Fibroblast of lung (primary cell): ENCODE data around the gene SEC11A. TPM values are rescaled to one million over a fixed set of nuclear protein-coding genes. Genes with fewer than 3 reads are reported as not detected.

ENCODE experiments used
- DNase-seq, 2 donors: peaks; one replicate each; pipeline versions ENCODE4 v3.0.0 to v3.0.0-alpha.2; 2010; ENCODE audit warnings: low read depth in 2 of 2
- H2AFZ ChIP-seq: 2 replicates; pipeline ENCODE4 v1.5.1; 2012; ENCODE audit warnings: low read length, control low read depth, inconsistent platforms
- H3K27ac ChIP-seq: 2 replicates; pipeline ENCODE4 v1.5.1; 2011; ENCODE audit warnings: low read length, control low read depth; ENCODE audit not compliant: insufficient read depth
- H3K27me3 ChIP-seq: 2 replicates; pipeline ENCODE4 v1.5.1; 2011; ENCODE audit warnings: mild to moderate bottlenecking, low read length; ENCODE audit not compliant: control insufficient read depth, insufficient read depth
- H3K36me3 ChIP-seq: 2 replicates; pipeline ENCODE4 v1.5.1; 2011; ENCODE audit warnings: low read length; ENCODE audit not compliant: control insufficient read depth, insufficient read depth
- H3K4me1 ChIP-seq: 2 replicates; pipeline ENCODE4 v1.5.1; 2011; ENCODE audit warnings: low read length; ENCODE audit not compliant: control insufficient read depth, insufficient read depth; ENCODE audit errors: extremely low read depth
- H3K4me2 ChIP-seq: 2 replicates; pipeline ENCODE4 v1.5.1; 2011; ENCODE audit warnings: low read length, control low read depth; ENCODE audit not compliant: insufficient read depth; ENCODE audit errors: extremely low read depth
- H3K4me3 ChIP-seq, 4 experiments: fragments of 200-600 bp in 1 of 4; sonication (generic) in 1 of 4; replicated peaks in 1 of 4; 2 replicates each; pipeline ENCODE4 v1.5.1; 2011 to 2016; ENCODE audit warnings: low read length in 4 of 4, low read depth in 3 of 4, mild to moderate bottlenecking in 3 of 4, control low read depth in 2 of 4, inconsistent platforms in 1 of 4, mixed read lengths in 1 of 4; ENCODE audit not compliant: insufficient read depth in 1 of 4; ENCODE audit errors: control extremely low read depth in 1 of 4
- H3K79me2 ChIP-seq: 2 replicates; pipeline ENCODE4 v1.5.1; 2012; ENCODE audit warnings: mild to moderate bottlenecking, low read length, inconsistent platforms; ENCODE audit not compliant: control insufficient read depth, insufficient read depth
- H3K9ac ChIP-seq: 2 replicates; pipeline ENCODE4 v1.5.1; 2011; ENCODE audit warnings: mild to moderate bottlenecking, low read length, control low read depth; ENCODE audit not compliant: insufficient read depth
- H3K9me3 ChIP-seq: 2 replicates; pipeline ENCODE4 v1.5.1; 2012; ENCODE audit warnings: low read depth, low read length; ENCODE audit not compliant: control insufficient read depth, insufficient read depth
- H4K20me1 ChIP-seq: 2 replicates; pipeline ENCODE4 v1.5.1; 2011; ENCODE audit warnings: low read length; ENCODE audit not compliant: control insufficient read depth, insufficient read depth; ENCODE audit errors: extremely low read depth
- EZH2 ChIP-seq: IDR thresholded peaks from 2 replicates; pipeline ENCODE4 v1.5.1; 2012; ENCODE audit warnings: low read length, control low read depth, mild to moderate bottlenecking; ENCODE audit errors: missing control alignments
- polyA plus RNA-seq, 2 donors: library from polyadenylated mRNA; depleted of rRNA in 1 of 2; stranded (reverse) in 1 of 2; unstranded in 1 of 2; fragments of >200 nt; gene quantifications; 2 replicates each; pipeline ENCODE4 v1.2.1, GENCODE V29; 2011 to 2012; ENCODE audit warnings: missing spikeins in 1 of 2
- total RNA-seq: library from RNA; depleted of rRNA; stranded (reverse); fragments of >200 nt; gene quantifications from 2 replicates; pipeline ENCODE4 v1.2.1, GENCODE V29; 2014
- TF ChIP-seq, protein P1 (sequence below), 2 donors: IDR thresholded peaks in 1 of 2; conservative IDR thresholded peaks in 1 of 2; 1 replicate in 1 of 2; 2 replicates in 1 of 2; pipeline ENCODE4 v1.5.1; 2011 to 2012; ENCODE audit warnings: low read length in 2 of 2, control low read depth in 1 of 2, inconsistent platforms in 1 of 2, low read depth in 1 of 2, mild to moderate bottlenecking in 1 of 2

The SEC11A gene
- total and polyA plus RNA-seq, 2 donors (not counting 1 experiment from before 2014, with no cell fraction given), result 243 to 263 TPM

DNA sequence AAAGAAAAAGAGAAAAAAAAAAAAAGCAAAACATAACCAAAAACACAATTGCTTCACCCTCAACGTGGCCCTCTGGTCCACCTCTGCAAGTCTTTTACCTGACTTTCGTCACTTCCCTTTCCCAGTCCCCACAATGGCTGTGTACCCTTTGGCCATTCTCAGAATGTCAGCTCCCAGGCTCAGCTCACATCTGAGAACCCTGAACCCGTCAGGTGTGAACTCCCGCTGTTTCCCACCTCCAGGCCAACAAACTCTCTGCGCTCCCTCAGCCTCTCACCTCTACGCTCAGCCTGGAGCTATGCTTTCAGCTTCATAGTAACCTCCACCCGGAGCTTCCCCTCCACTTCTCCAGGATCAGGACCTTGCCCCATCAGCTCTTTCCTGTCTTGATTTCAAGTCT, 91.6 kb downstream of the SEC11A start:
- no peak for TF ChIP-seq EZH2
- TF ChIP-seq, protein P1, sequence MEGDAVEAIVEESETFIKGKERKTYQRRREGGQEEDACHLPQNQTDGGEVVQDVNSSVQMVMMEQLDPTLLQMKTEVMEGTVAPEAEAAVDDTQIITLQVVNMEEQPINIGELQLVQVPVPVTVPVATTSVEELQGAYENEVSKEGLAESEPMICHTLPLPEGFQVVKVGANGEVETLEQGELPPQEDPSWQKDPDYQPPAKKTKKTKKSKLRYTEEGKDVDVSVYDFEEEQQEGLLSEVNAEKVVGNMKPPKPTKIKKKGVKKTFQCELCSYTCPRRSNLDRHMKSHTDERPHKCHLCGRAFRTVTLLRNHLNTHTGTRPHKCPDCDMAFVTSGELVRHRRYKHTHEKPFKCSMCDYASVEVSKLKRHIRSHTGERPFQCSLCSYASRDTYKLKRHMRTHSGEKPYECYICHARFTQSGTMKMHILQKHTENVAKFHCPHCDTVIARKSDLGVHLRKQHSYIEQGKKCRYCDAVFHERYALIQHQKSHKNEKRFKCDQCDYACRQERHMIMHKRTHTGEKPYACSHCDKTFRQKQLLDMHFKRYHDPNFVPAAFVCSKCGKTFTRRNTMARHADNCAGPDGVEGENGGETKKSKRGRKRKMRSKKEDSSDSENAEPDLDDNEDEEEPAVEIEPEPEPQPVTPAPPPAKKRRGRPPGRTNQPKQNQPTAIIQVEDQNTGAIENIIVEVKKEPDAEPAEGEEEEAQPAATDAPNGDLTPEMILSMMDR (conservative IDR thresholded peaks at IDR 0.05 in 1 of 2, IDR thresholded peaks at IDR 0.05 in 1 of 2; ENCODE audit: low read depth in 1 of 2, low read length in 2 of 2), result no peak
- peaks cover 6% of the 10 kb centered on the region for H3K9me3 ChIP-seq
- DNase-seq, result no peak
- no peak overlapping the region for H3K9ac ChIP-seq
- no peaks in the 10 kb centered on the region for H3K4me1 ChIP-seq
- no peak overlapping the region for H2AFZ ChIP-seq
- H3K27me3 ChIP-seq, result no peaks in the 10 kb centered on the region
- H3K27ac ChIP-seq, result no peak overlapping the region
- no peak overlapping the region for H3K4me3 ChIP-seq
- no peaks in the 10 kb centered on the region for H4K20me1 ChIP-seq
- peaks cover 3% of the 10 kb centered on the region for H3K36me3 ChIP-seq
- no peaks in the 10 kb centered on the region for H3K79me2 ChIP-seq
- H3K4me2 ChIP-seq, result no peak overlapping the region

DNA sequence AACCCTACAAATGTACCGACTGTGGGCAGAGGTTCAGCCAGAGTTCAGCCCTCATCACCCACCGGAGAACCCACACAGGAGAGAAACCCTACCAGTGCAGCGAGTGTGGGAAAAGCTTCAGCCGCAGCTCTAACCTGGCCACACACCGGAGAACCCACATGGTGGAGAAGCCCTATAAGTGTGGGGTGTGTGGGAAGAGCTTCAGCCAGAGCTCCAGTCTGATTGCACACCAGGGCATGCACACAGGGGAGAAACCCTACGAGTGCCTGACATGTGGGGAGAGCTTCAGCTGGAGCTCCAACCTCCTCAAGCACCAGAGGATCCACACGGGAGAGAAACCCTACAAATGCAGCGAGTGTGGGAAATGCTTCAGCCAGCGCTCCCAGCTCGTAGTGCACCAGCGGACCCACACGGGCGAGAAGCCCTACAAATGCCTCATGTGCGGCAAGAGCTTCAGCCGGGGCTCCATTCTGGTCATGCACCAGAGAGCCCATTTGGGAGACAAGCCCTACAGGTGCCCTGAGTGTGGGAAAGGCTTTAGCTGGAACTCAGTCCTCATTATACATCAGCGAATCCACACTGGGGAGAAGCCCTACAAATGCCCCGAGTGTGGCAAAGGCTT, 94.5 kb downstream of the SEC11A start:
- Histone ChIP-seq H3K4me1 (no peaks in the 10 kb centered on the region), H2AFZ (no peak overlapping the region), H3K9ac (no peak overlapping the region), H4K20me1 (no peaks in the 10 kb centered on the region), H3K4me2 (no peak overlapping the region), H3K27me3 (no peaks in the 10 kb centered on the region), H3K27ac (no peak overlapping the region), H3K79me2 (no peaks in the 10 kb centered on the region), H3K36me3 (peaks cover 3% of the 10 kb centered on the region), H3K9me3 (peaks cover 6% of the 10 kb centered on the region), H3K4me3 (no peak overlapping the region)
- TF ChIP-seq, protein P1 (conservative IDR thresholded peaks at IDR 0.05 in 1 of 2, IDR thresholded peaks at IDR 0.05 in 1 of 2; ENCODE audit: low read depth in 1 of 2, low read length in 2 of 2), result no peak
- no peak for TF ChIP-seq EZH2
- no peak for DNase-seq

DNA sequence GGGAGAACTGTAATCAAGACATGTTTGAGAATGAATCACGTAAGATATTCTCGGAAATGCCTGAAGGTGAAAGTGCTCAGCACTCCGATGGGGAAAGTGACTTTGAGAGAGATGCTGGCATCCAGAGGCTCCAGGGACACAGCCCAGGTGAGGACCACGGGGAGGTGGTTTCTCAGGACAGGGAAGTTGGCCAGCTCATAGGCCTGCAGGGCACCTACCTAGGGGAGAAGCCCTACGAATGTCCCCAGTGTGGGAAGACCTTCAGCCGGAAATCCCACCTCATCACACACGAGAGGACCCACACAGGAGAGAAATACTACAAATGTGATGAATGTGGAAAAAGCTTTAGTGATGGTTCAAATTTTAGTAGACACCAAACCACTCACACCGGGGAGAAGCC, 95.3 kb downstream of the SEC11A start:
- H3K27ac ChIP-seq, result no peak overlapping the region
- DNase-seq, result no peak
- H3K9me3 ChIP-seq, result peaks cover 6% of the 10 kb centered on the region
- no peaks in the 10 kb centered on the region for H3K79me2 ChIP-seq
- no peaks in the 10 kb centered on the region for H3K27me3 ChIP-seq
- H3K36me3 ChIP-seq, result peaks cover 3% of the 10 kb centered on the region
- no peak overlapping the region for H3K4me3 ChIP-seq
- H3K9ac ChIP-seq, result no peak overlapping the region
- no peaks in the 10 kb centered on the region for H4K20me1 ChIP-seq
- no peaks in the 10 kb centered on the region for H3K4me1 ChIP-seq
- TF ChIP-seq EZH2, result no peak
- TF ChIP-seq, protein P1 (conservative IDR thresholded peaks at IDR 0.05 in 1 of 2, IDR thresholded peaks at IDR 0.05 in 1 of 2; ENCODE audit: low read depth in 1 of 2, low read length in 2 of 2), result no peak
- H2AFZ ChIP-seq, result no peak overlapping the region
- H3K4me2 ChIP-seq, result no peak overlapping the region

Other genes starting within 250 kb of the SEC11A start
- gene ZSCAN2, start 115.1 kb downstream of the SEC11A start, total RNA-seq, result 9.2 and 9.8 TPM in 2 replicates
- gene ZSCAN2, start 115.1 kb downstream of the SEC11A start, polyA plus RNA-seq, result 6.4 and 8.9 TPM in 2 replicates
- gene WDR73, start 61.9 kb downstream of the SEC11A start, total RNA-seq, result 38.3 and 51.1 TPM in 2 replicates
- gene WDR73, start 61.9 kb downstream of the SEC11A start, polyA plus RNA-seq, result 15.6 and 16.8 TPM in 2 replicates
- 3.1 and 3.6 TPM in 2 replicates for gene NMB, start 57.9 kb downstream of the SEC11A start, total RNA-seq
- gene NMB, start 57.9 kb downstream of the SEC11A start, polyA plus RNA-seq, result 1.5 and 2.4 TPM in 2 replicates
- 3.1 and 5.1 TPM in 2 replicates for gene ZNF592, start 32.5 kb upstream of the SEC11A start, total RNA-seq
- gene ZNF592, start 32.5 kb upstream of the SEC11A start, polyA plus RNA-seq, result 7.3 and 7.5 TPM in 2 replicates
- gene ALPK3, start 101.2 kb upstream of the SEC11A start, total RNA-seq, result 0.26 and 0.50 TPM in 2 replicates
- gene ALPK3, start 101.2 kb upstream of the SEC11A start, polyA plus RNA-seq, result 0.03 and 0.07 TPM in 2 replicates
- gene SLC28A1, start 168.5 kb upstream of the SEC11A start, total RNA-seq, result not detected in 2 replicates
- gene SLC28A1, start 168.5 kb upstream of the SEC11A start, polyA plus RNA-seq, result not detected in 2 replicates